Immature natural killer cell (primary cell): ENCODE data around the gene LEFTY1. TPM values are rescaled to one million over a fixed set of nuclear protein-coding genes. Genes with fewer than 3 reads are reported as not detected.

ENCODE experiments used
- DNase-seq, 3 donors: peaks; one replicate each; pipeline ENCODE4 v3.0.0; 2022; ENCODE audit warnings: mixed read lengths in 1 of 3
- H3K27ac Mint-ChIP-seq, 6 donors: one replicate each; pipeline ENCODE4 v1.8.0; 2020; ENCODE audit warnings: mixed read lengths in 6 of 6, mild to moderate bottlenecking in 5 of 6, inconsistent platforms in 4 of 6, moderate library complexity in 3 of 6
- H3K27me3 Mint-ChIP-seq, 3 donors: one replicate each; pipeline ENCODE4 v1.8.0; 2020 to 2021; ENCODE audit warnings: low read depth in 3 of 3, mild to moderate bottlenecking in 3 of 3, mixed read lengths in 3 of 3, moderate library complexity in 3 of 3, inconsistent platforms in 1 of 3
- H3K36me3 Mint-ChIP-seq, 3 donors: one replicate each; pipeline ENCODE4 v1.8.0; 2020; ENCODE audit warnings: mixed read lengths in 3 of 3, inconsistent platforms in 2 of 3, mild to moderate bottlenecking in 2 of 3
- H3K4me1 Mint-ChIP-seq, 2 donors: one replicate each; pipeline ENCODE4 v1.8.0; 2020; ENCODE audit warnings: inconsistent platforms in 2 of 2, mild to moderate bottlenecking in 2 of 2, mixed read lengths in 2 of 2, moderate library complexity in 1 of 2
- H3K4me3 Mint-ChIP-seq, 5 donors: one replicate each; pipeline ENCODE4 v1.8.0; 2020; ENCODE audit warnings: mild to moderate bottlenecking in 5 of 5, mixed read lengths in 5 of 5, inconsistent platforms in 3 of 5, moderate library complexity in 3 of 5
- H3K9me3 Mint-ChIP-seq, 6 donors: one replicate each; pipeline ENCODE4 v1.8.0; 2020; ENCODE audit warnings: mild to moderate bottlenecking in 6 of 6, mixed read lengths in 6 of 6, inconsistent platforms in 4 of 6, moderate library complexity in 3 of 6
- polyA plus RNA-seq, 3 donors: library from polyadenylated mRNA; unstranded; fragments of 300-500 nt; fragmentation: Illumina TruSeq; gene quantifications; one replicate each; pipeline ENCODE4 v1.2.3, GENCODE V29; 2021

LEFTY1 gene
- polyA plus RNA-seq, 3 donors from 2014 or later, result not detected

DNA sequence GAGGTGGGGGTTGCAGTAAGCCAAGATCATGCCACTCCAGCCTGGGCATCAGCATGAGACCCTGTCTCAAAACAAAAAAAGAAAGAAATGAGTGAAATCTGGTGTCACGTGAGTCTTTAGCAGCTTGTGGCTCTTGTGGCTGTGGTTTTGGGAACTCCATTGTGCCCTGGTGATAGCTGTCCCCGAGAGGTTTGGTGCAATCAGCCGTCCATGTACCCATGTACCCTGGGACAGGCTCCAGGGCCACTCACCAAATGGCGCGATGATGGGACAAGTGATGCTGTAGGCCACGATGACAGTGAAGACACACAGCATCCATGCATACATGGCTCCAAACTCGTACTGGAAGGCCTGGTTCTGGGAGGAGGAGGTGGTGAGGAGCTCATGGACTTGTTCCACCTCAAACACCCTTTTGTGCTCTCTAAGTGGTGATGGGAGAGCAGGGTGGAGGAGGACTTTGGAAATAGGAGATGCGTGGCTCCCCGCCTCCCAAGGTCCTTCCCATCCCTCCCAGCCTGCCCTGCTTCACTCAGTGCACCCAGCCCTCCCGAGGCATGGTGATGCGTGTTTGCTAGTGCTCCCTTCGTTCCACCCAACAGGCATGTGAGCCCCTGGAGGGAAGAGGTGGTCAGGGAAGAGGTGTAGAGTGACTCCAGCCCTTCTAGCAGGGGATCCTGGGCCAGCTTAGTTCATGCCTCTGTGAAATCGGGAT, 36.4 kb downstream of the LEFTY1 start:
- H3K4me3 Mint-ChIP-seq, result peak overlapping the region in 4 of 5 donors; percentile 45 to 76 (median 48)

DNA sequence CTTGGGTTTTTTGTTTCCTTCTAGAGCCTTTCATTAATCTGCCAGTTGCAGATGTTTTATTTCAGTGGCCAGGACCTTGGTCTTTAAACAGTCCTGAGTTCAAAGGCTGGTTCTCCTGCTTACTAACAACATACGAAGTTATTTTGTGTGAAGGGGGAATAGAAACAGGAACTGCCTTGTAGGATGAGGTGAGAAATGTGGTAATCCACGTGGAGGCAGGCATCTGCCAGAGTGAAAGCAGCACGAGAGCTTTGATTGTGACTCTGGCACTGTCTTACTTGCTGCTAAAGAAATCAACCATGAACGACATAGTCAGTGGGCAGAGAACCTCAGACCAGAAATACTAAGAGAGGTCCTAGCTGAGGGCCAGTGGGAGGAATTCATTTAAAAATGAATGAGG, 37.1 kb downstream of the LEFTY1 start:
- peak overlapping the region; percentile 34 to 76 (median 56) for H3K4me3 Mint-ChIP-seq

More for the DNA sequence above, 36.4 kb downstream of the LEFTY1 start:
- peak overlapping the region in 5 of 6 donors; percentile 58 to 93 (median 84) for H3K27ac Mint-ChIP-seq
- H3K27me3 Mint-ChIP-seq, result peaks cover 4 to 8% (median 7%) of the 10 kb centered on the region in 3 donors
- H3K4me1 Mint-ChIP-seq, result peaks cover 65 to 69% of the 10 kb centered on the region in 2 donors
- H3K9me3 Mint-ChIP-seq, result no peaks in the 10 kb centered on the region
- peaks cover 14 to 58% (median 26%) of the 10 kb centered on the region in 3 donors for H3K36me3 Mint-ChIP-seq
- DNase-seq, result no peak

DNA sequence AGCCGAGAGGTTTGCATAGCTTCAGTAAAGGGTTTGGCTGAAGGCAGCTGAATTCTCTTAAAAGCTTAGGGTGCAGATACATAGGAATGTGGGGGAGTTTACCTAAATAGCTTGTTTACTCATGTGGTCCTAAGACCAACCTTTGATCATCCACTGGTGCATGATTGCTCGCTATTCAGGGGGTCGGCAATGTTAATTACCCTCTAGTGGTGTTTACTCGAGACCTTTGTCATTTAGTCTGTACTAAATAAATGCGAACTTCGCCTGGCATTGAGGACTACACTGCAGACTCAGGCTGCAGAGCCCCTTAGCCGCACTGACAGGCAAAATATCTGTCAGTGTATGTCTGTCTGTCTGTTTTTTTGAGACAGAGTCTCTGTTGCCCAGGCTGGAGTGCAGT, 38.6 kb downstream of the LEFTY1 start:
- peaks cover 14 to 49% (median 21%) of the 10 kb centered on the region in 3 donors for H3K36me3 Mint-ChIP-seq
- H3K4me1 Mint-ChIP-seq, result peaks cover 65 to 72% of the 10 kb centered on the region in 2 donors
- H3K27me3 Mint-ChIP-seq, result peaks cover 4 to 8% (median 7%) of the 10 kb centered on the region in 3 donors
- H3K27ac Mint-ChIP-seq, result peak overlapping the region; percentile 84 to 96 (median 91)
- no peak for DNase-seq
- H3K4me3 Mint-ChIP-seq, result peak overlapping the region; percentile 66 to 82 (median 73)
- no peaks in the 10 kb centered on the region for H3K9me3 Mint-ChIP-seq

More for the DNA sequence above, 37.1 kb downstream of the LEFTY1 start:
- DNase-seq, result peak; percentile 48 to 52 (median 51)
- Mint-ChIP-seq H3K9me3 (no peaks in the 10 kb centered on the region), H3K27me3 (peaks cover 4 to 8% (median 7%) of the 10 kb centered on the region in 3 donors), H3K4me1 (peaks cover 71 to 77% of the 10 kb centered on the region in 2 donors), H3K36me3 (peaks cover 14 to 58% (median 26%) of the 10 kb centered on the region in 3 donors), H3K27ac (peak overlapping the region; percentile 58 to 93 (median 84))

DNA sequence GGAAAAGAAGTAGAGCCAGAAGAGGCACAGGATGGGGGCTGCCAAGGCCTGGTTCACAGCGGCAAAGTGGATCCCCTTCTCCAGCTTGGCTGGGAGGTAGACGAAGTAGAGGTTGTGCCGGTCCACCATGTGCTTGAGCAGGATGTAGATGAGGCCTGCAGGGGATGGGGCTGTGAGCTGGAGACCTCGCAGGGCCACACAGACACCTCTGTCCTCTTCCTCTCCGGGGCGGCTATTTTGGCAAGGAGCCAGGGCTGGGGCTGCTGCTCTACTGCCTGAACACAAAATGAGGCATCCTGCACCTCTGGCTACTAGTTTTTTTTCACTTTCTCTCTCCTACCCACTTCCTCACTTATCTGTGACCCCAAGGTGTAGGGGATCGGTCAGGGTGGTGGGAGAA, 39.0 kb downstream of the LEFTY1 start:
- Mint-ChIP-seq H3K4me1 (peaks cover 62 to 70% of the 10 kb centered on the region in 2 donors), H3K27me3 (peaks cover 4 to 8% (median 7%) of the 10 kb centered on the region in 3 donors), H3K36me3 (peaks cover 14 to 45% (median 21%) of the 10 kb centered on the region in 3 donors), H3K9me3 (no peaks in the 10 kb centered on the region), H3K4me3 (peak overlapping the region; percentile 66 to 82 (median 73)), H3K27ac (peak overlapping the region; percentile 84 to 96 (median 91))
- peak; percentile 79 to 85 (median 81) for DNase-seq

DNA sequence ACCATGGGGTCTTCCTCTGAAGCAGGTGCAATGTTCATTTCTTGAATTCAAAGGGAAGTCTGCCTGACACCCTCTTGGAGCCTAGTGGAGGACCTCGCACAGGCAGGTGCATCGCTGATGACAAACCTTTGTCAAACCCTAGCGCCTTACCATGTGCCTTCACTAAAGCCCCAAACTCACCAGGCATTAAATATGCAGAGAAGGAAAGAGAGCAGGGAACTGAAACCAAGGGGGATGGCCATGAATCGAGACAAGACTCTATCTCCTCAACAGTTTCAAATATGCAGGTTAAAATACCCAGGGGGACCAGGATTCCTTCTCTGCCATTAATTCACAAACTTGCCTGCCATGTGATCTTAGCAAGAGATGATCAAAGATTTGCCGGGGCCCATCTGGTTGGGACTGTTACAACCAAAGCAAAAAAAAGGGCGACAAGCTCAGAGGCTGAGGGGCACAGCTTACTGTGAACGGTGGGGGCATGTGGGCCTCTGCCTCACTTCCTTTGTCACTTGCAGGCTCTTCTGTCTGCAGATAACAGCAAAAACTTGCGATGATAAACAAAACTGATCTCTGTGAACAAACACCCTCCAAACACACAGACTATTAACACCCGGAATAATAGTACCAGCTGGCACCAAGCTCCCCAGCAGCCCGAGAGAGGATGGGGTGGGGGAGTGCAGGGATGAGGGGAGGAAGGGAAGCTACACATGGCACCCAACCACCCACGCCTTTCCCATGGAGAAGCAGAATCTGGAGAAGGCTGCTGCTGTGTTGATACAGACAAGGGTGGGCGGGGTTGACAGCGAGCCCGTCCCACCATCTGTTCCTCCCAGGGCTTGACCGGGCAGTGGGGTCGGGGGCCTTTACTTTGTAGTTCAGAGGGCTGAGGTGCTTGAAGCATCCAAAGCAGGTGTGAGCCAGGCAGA, 40.7 kb downstream of the LEFTY1 start:
- DNase-seq, result peak; percentile 45 to 66 (median 53)
- H3K27me3 Mint-ChIP-seq, result peaks cover 2 to 8% (median 7%) of the 10 kb centered on the region in 3 donors
- H3K4me3 Mint-ChIP-seq, result peak overlapping the region; percentile 74 to 89 (median 80)
- no peaks in the 10 kb centered on the region for H3K9me3 Mint-ChIP-seq
- H3K36me3 Mint-ChIP-seq, result peaks cover 4 to 30% (median 10%) of the 10 kb centered on the region in 3 donors
- peaks cover 62 to 66% of the 10 kb centered on the region in 2 donors for H3K4me1 Mint-ChIP-seq
- H3K27ac Mint-ChIP-seq, result peak overlapping the region; percentile 90 to 96 (median 94)

DNA sequence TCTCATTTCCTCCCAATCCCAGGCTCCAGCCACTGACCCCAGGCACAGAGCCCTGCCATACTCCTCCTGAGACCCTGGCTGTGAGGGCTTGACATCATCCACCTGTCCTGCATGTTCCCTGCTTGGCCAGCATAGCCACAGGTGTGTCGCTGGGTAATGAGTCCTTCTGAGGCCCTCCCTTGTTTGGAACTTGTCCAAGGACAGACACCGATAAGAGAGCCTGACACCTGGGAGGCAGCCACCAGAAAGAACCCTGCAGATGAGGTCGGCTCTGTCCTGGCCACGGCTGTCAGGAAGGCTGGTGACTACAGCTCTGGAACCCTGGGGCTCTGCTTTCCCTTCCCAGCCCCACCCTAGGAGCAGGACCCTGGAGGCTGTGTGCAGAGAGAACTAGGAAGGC, 41.3 kb downstream of the LEFTY1 start:
- peaks cover 2 to 8% (median 7%) of the 10 kb centered on the region in 3 donors for H3K27me3 Mint-ChIP-seq
- peak overlapping the region in 3 of 5 donors; percentile 74 to 86 (median 80) for H3K4me3 Mint-ChIP-seq
- H3K9me3 Mint-ChIP-seq, result no peaks in the 10 kb centered on the region
- H3K36me3 Mint-ChIP-seq, result peaks cover 4 to 23% (median 10%) of the 10 kb centered on the region in 3 donors
- peak overlapping the region; percentile 90 to 96 (median 94) for H3K27ac Mint-ChIP-seq
- no peak for DNase-seq
- peaks cover 57 to 66% of the 10 kb centered on the region in 2 donors for H3K4me1 Mint-ChIP-seq

DNA sequence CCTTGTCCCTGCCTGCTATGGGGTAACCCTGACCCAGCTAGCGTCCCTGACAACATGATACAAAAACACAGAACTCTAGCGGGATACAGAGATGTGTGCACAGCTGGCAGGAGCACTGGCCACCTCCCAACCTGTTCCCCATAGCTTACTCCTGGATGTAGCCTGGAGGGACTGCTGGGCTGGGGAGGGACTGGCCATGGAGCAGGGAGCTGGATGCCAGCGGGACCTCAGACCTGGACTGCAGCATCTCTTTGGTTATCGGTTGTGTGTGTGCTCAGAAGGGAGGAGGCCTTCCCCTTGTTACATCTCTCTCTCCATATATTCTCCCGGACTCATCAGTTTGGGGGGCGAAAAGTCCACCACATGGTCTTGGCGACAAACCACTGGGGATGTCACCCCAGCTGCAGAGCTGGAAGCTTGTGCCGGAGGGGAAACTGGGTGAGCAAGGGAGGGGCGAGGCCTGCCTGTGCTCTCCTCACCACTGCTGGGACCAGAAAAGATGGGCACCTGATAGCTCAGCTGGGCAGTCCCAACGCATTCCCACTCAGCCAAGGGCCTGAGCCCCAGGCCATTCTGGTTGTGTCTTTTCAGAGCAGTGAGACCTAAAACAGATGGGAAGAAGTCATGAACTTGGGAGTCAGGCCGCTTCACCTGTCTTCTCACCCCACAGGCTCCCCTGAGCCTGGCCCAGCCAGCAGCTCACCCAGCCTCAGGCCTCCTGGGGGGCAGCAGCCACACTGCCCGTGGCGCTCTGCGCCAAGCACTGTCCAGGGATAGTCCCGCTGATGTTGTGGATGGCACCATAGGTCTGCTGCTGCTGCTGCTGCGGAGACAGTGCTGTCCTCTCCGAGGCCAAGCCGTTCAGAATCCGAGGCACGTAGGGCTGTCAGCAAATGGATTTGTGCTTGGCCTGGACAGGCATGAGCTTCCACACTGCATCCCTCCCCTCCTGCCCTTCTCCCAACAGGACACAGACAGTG, 42.3 kb downstream of the LEFTY1 start:
- H3K9me3 Mint-ChIP-seq, result no peaks in the 10 kb centered on the region
- peak overlapping the region in 4 of 6 donors; percentile 61 to 96 (median 94) for H3K27ac Mint-ChIP-seq
- DNase-seq, result no peak
- H3K27me3 Mint-ChIP-seq, result peaks cover 2 to 5% (median 3%) of the 10 kb centered on the region in 3 donors
- H3K36me3 Mint-ChIP-seq, result peaks cover 4 to 13% (median 5%) of the 10 kb centered on the region in 3 donors
- H3K4me3 Mint-ChIP-seq, result no peak overlapping the region
- H3K4me1 Mint-ChIP-seq, result peaks cover 54 to 65% of the 10 kb centered on the region in 2 donors

DNA sequence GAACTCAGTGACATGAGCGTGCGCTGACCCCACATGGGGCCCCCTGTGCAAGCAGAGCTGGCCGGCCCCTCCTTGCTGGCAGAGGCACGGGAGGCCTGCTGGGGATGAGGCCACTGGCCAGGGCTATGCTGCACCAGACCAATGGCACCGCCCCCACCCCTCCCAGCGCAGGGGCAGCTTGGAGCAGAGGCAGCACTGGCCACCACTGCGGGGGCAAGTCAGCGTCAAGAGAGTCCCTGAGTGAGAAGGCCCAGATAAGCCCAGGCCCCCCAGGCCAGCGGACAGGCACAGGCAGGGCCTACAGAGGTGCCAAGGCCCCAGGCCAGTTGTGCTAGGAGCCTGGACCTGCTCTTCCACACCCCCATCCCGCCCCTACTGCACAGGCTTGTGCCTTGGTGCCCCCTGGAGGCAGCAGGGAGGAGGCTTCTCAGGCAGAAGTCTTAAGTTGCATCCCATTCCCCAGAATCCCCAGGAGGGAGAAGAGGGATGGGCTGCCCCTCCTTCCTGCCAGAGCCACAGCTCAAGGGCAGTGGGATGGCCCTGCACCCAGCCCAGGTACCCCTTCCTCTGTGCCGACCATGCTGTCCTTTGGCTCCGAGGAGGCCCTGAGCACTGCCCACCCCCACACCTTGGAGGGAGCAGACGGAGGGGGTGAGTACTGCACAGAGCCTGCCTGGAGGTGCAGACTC, 43.2 kb downstream of the LEFTY1 start:
- Mint-ChIP-seq H3K36me3 (peaks cover 4 to 12% (median 4%) of the 10 kb centered on the region in 3 donors), H3K27ac (no peak overlapping the region), H3K4me1 (peaks cover 49 to 60% of the 10 kb centered on the region in 2 donors), H3K9me3 (no peaks in the 10 kb centered on the region), H3K27me3 (peaks cover 2 to 5% (median 3%) of the 10 kb centered on the region in 3 donors), H3K4me3 (no peak overlapping the region)
- no peak for DNase-seq

DNA sequence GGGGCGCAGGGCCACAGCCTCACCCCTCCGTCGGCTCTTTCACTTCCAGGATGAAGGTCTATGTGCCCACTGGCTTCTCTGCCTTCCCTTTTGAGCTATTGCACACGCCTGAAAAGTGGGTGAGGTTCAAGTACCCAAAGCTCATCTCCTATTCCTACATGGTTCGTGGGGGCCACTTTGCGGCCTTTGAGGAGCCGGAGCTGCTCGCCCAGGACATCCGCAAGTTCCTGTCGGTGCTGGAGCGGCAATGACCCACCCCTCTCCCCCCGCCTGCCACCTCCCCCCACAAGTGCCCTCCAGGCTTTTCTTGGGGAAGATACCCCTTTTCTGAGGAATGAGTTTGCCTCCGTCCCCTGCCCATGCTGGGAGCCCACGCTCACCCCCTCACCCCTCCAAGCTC, 43.8 kb downstream of the LEFTY1 start:
- Mint-ChIP-seq H3K36me3 (peaks cover 2 to 10% (median 4%) of the 10 kb centered on the region in 3 donors), H3K4me3 (no peak overlapping the region), H3K27ac (no peak overlapping the region), H3K4me1 (peaks cover 47 to 57% of the 10 kb centered on the region in 2 donors), H3K27me3 (peaks cover 2 to 5% (median 2%) of the 10 kb centered on the region in 3 donors), H3K9me3 (no peaks in the 10 kb centered on the region)
- no peak for DNase-seq

DNA sequence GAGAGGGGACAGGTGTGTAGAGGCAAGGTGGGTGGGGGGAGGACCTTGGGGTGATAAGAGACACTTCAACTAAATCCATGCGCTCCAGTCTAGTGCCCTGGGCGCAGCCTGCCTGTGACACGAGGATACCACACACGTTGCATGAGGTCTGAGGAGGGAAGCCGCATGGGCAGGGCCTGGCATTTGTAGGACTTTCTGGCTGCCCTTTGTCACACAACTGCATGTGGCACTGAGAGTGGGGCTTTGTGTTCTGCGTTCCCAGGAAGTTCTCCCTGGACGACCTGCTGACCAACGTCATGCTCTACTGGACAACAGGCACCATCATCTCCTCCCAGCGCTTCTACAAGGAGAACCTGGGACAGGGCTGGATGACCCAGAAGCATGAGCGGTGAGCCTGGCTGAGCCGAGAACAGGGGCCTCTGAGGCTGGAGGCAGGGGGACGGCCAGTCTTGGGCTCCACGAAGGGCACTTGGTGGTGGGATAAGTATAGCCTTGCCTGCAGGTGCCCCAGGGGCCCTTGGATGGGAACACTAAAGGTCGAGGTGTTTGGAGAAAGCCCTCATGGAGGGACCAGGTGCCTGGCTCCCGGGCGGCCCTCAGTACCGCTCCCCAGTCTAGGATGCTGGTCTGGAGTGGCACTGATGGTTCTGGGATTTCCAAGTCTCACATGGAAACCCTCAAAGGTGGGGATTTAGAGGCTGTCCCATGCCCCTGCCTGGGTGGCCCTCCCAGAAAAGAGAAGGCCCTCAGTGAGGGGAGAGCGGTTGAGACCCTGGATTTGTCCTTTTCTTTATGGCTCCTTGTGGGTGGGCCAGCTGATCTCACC, 44.5 kb downstream of the LEFTY1 start:
- H3K36me3 Mint-ChIP-seq, result peaks cover 0 to 9% (median 4%) of the 10 kb centered on the region in 3 donors
- no peak for DNase-seq
- no peaks in the 10 kb centered on the region for H3K9me3 Mint-ChIP-seq
- no peak overlapping the region for H3K4me3 Mint-ChIP-seq
- peaks cover 0 to 6% (median 2%) of the 10 kb centered on the region in 3 donors for H3K27me3 Mint-ChIP-seq
- peak overlapping the region in 3 of 6 donors; percentile 3 to 79 (median 60) for H3K27ac Mint-ChIP-seq
- H3K4me1 Mint-ChIP-seq, result peaks cover 40 to 50% of the 10 kb centered on the region in 2 donors

DNA sequence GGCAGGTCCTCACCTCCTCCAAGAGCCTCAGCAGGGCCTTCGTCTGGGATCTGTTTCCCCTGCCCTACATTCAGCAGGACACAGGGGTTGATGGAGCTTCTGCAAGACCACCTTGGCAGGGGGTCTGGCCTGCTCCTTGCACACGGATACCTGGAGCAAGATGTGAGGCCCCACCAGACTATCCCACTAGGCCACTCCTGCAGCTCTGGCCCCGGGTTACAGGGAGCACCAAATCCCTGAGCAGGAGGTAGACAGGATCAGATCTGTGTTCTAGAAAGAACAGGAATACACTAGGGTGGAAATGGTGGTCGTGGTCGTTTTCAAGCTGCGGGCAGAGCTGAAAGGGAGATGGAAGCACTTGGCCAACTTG, 45.5 kb downstream of the LEFTY1 start:
- DNase-seq, result no peak
- Mint-ChIP-seq H3K9me3 (no peaks in the 10 kb centered on the region), H3K4me1 (peaks cover 30 to 41% of the 10 kb centered on the region in 2 donors), H3K27me3 (peaks cover 0 to 3% (median 2%) of the 10 kb centered on the region in 3 donors), H3K27ac (peak overlapping the region in 4 of 6 donors; percentile 13 to 66 (median 56)), H3K4me3 (no peak overlapping the region), H3K36me3 (peaks cover 0 to 8% (median 4%) of the 10 kb centered on the region in 3 donors)
